ENCODE data around the gene GRM2.
"Not testable (repeated sequence)": the region's sequence is repeated elsewhere in the genome, so short reads cannot be mapped to it uniquely, and the experiment has no call there.

DNA sequence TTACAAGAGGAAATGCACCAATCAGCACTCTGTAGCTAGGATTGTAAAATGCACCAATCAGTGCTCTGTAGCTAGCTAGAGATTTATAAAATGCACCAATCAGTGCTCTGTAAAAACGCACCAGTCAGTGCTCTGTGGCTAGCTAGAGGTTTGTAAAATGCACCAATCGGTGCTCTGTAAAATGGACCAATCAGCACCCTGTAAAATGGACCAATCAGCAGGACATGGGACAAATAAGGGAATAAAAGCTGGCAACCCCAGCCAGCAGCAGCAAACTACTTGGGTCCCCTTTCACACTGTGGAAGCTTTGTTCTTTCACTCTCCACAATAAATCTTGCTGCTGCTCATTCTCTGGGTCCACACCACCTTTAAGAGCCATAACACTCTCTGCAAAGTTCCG lies 35.5 kb downstream of the GRM2 start:
- TF ChIP-seq POLR2A (IDR thresholded peaks at IDR 0.05; ENCODE audit: low read depth, low read length); PKNOX1 (IDR thresholded peaks at IDR 0.05); CTCF (IDR thresholded peaks at IDR 0.05 in 2 of 3, conservative IDR thresholded peaks at IDR 0.05 in 1 of 3; ENCODE audit: control insufficient read depth in 2 of 3, extremely low read depth in 1 of 3, insufficient read depth in 1 of 3, low read depth in 3 of 3, low read length in 3 of 3); ZNF24 (IDR thresholded peaks at IDR 0.05); ATF7 (IDR thresholded peaks at IDR 0.05; ENCODE audit: low read depth): not testable (repeated sequence)
